MG63 (cell line): ENCODE measurements around the gene TRAPPC12. TPM values are rescaled to one million over a fixed set of nuclear protein-coding genes. Genes with fewer than 3 reads are reported as not detected.
A peak's percentile ranks its signal among the peaks of the same experiment; 100 is the strongest.

Source experiments
- DNase-seq: peaks from one replicate; pipeline ENCODE4 v3.0.0-alpha.2; 2020
- H3K27me3 ChIP-seq: fragments of 250-450 bp; sonication (Bioruptor Pico); 2 replicates; pipeline ENCODE4 v1.5.1; 2020; ENCODE audit warnings: mild to moderate bottlenecking, moderate library complexity
- H3K36me3 ChIP-seq: fragments of 250-450 bp; sonication (Bioruptor Pico); 2 replicates; pipeline ENCODE4 v1.5.1; 2020; ENCODE audit warnings: mild to moderate bottlenecking, moderate library complexity
- H3K4me3 ChIP-seq: fragments of 250-450 bp; sonication (Bioruptor Pico); 2 replicates; pipeline ENCODE4 v1.5.1; 2020; ENCODE audit warnings: mild to moderate bottlenecking, moderate library complexity
- H3K9me3 ChIP-seq: fragments of 250-450 bp; sonication (Bioruptor Pico); 2 replicates; pipeline ENCODE4 v1.5.1; 2020; ENCODE audit warnings: mild to moderate bottlenecking, moderate library complexity
- total RNA-seq: library from RNA; depleted of rRNA; stranded (reverse); fragments of >200 nt; shearing (Covaris generic); gene quantifications from 2 replicates; pipeline ENCODE4 v1.2.3, GENCODE V29; 2014; ENCODE audit warnings: low replicate concordance

The TRAPPC12 gene
- total RNA-seq, 1 experiment from 2014 or later: 29.3 TPM

- Histone ChIP-seq H3K9me3 (no peaks in the 10 kb centered on the region), H3K27me3 (no peaks in the 10 kb centered on the region), H3K36me3 (peaks cover 24% of the 10 kb centered on the region), H3K4me3 (no peak overlapping the region)
- DNase-seq: no peak
These were observed 40.7 kb downstream of the TRAPPC12 start for GRCh38 chr2:3420076-3420768.

GRCh38 chr2:3420769-3421397 is 41.4 kb downstream of the TRAPPC12 start:
- Histone ChIP-seq H3K4me3 (no peak overlapping the region), H3K27me3 (no peaks in the 10 kb centered on the region), H3K9me3 (no peaks in the 10 kb centered on the region), H3K36me3 (peaks cover 31% of the 10 kb centered on the region)
- DNase-seq: no peak

- no peak for DNase-seq
- H3K4me3 ChIP-seq: no peak overlapping the region
- H3K36me3 ChIP-seq: peaks cover 36% of the 10 kb centered on the region
- H3K27me3 ChIP-seq: no peaks in the 10 kb centered on the region
- no peaks in the 10 kb centered on the region for H3K9me3 ChIP-seq
These were observed 42.1 kb downstream of the TRAPPC12 start for GRCh38 chr2:3421580-3421979.

- no peaks in the 10 kb centered on the region for H3K9me3 ChIP-seq
- H3K4me3 ChIP-seq: no peak overlapping the region
- no peak for DNase-seq
- no peaks in the 10 kb centered on the region for H3K27me3 ChIP-seq
- peaks cover 37% of the 10 kb centered on the region for H3K36me3 ChIP-seq
These were observed 42.8 kb downstream of the TRAPPC12 start for GRCh38 chr2:3422161-3422779.

- H3K36me3 ChIP-seq: peaks cover 37% of the 10 kb centered on the region
- H3K27me3 ChIP-seq: no peaks in the 10 kb centered on the region
- no peaks in the 10 kb centered on the region for H3K9me3 ChIP-seq
- no peak overlapping the region for H3K4me3 ChIP-seq
- peak; percentile 35 for DNase-seq
These were observed 44.1 kb downstream of the TRAPPC12 start for GRCh38 chr2:3423492-3424170.

GRCh38 chr2:3424171-3424795 is 44.8 kb downstream of the TRAPPC12 start:
- Histone ChIP-seq H3K4me3 (no peak overlapping the region), H3K9me3 (no peaks in the 10 kb centered on the region), H3K36me3 (peaks cover 35% of the 10 kb centered on the region), H3K27me3 (no peaks in the 10 kb centered on the region)
- no peak for DNase-seq

- Histone ChIP-seq H3K27me3 (no peaks in the 10 kb centered on the region), H3K9me3 (no peaks in the 10 kb centered on the region), H3K4me3 (no peak overlapping the region), H3K36me3 (peaks cover 43% of the 10 kb centered on the region)
- DNase-seq: no peak
These were observed 47.1 kb downstream of the TRAPPC12 start for GRCh38 chr2:3426615-3427014.

GRCh38 chr2:3427272-3427671 is 47.8 kb downstream of the TRAPPC12 start:
- no peak overlapping the region for H3K4me3 ChIP-seq
- no peak for DNase-seq
- no peaks in the 10 kb centered on the region for H3K9me3 ChIP-seq
- H3K36me3 ChIP-seq: peaks cover 49% of the 10 kb centered on the region
- no peaks in the 10 kb centered on the region for H3K27me3 ChIP-seq

- no peaks in the 10 kb centered on the region for H3K27me3 ChIP-seq
- peaks cover 46% of the 10 kb centered on the region for H3K36me3 ChIP-seq
- no peaks in the 10 kb centered on the region for H3K9me3 ChIP-seq
- no peak overlapping the region for H3K4me3 ChIP-seq
- DNase-seq: no peak
These were observed 49.1 kb downstream of the TRAPPC12 start for GRCh38 chr2:3428577-3428976.

- H3K36me3 ChIP-seq: peaks cover 41% of the 10 kb centered on the region
- H3K27me3 ChIP-seq: no peaks in the 10 kb centered on the region
- no peaks in the 10 kb centered on the region for H3K9me3 ChIP-seq
- DNase-seq: no peak
- no peak overlapping the region for H3K4me3 ChIP-seq
These were observed 49.6 kb downstream of the TRAPPC12 start for GRCh38 chr2:3429066-3429610.

- no peaks in the 10 kb centered on the region for H3K27me3 ChIP-seq
- peaks cover 30% of the 10 kb centered on the region for H3K36me3 ChIP-seq
- no peak overlapping the region for H3K4me3 ChIP-seq
- no peaks in the 10 kb centered on the region for H3K9me3 ChIP-seq
- DNase-seq: no peak
These were observed 50.7 kb downstream of the TRAPPC12 start for GRCh38 chr2:3430172-3430571.

GRCh38 chr2:3430740-3431490 is 51.4 kb downstream of the TRAPPC12 start:
- H3K36me3 ChIP-seq: peaks cover 23% of the 10 kb centered on the region
- H3K9me3 ChIP-seq: no peaks in the 10 kb centered on the region
- no peaks in the 10 kb centered on the region for H3K27me3 ChIP-seq
- no peak for DNase-seq
- no peak overlapping the region for H3K4me3 ChIP-seq

GRCh38 chr2:3432067-3432466 is 52.6 kb downstream of the TRAPPC12 start:
- Histone ChIP-seq H3K4me3 (no peak overlapping the region), H3K27me3 (no peaks in the 10 kb centered on the region), H3K9me3 (no peaks in the 10 kb centered on the region), H3K36me3 (peaks cover 17% of the 10 kb centered on the region)
- no peak for DNase-seq

- Histone ChIP-seq H3K9me3 (no peaks in the 10 kb centered on the region), H3K27me3 (no peaks in the 10 kb centered on the region), H3K4me3 (no peak overlapping the region), H3K36me3 (peaks cover 17% of the 10 kb centered on the region)
- DNase-seq: no peak
These were observed 53.3 kb downstream of the TRAPPC12 start for GRCh38 chr2:3432693-3433338.

GRCh38 chr2:3433339-3433699 is 53.8 kb downstream of the TRAPPC12 start:
- no peaks in the 10 kb centered on the region for H3K27me3 ChIP-seq
- no peak for DNase-seq
- H3K9me3 ChIP-seq: no peaks in the 10 kb centered on the region
- H3K36me3 ChIP-seq: peaks cover 17% of the 10 kb centered on the region
- no peak overlapping the region for H3K4me3 ChIP-seq
